ENCODE results near the gene PKP1. TPM values are rescaled to one million over a fixed set of nuclear protein-coding genes. Genes with fewer than 3 reads are reported as not detected.

PKP1 gene
- total RNA-seq, 1 donor from 2014 or later = not detected

GRCh38 chr1:201321826-201322390 is 38.6 kb downstream of the PKP1 start:
- no peak for DNase-seq
- no peak overlapping the region for H3K27ac Mint-ChIP-seq (ENCODE audit: unreplicated experiment)
- H3K4me1 Mint-ChIP-seq (ENCODE audit: low read depth, unreplicated experiment) = peaks cover 4% of the 10 kb centered on the region
- TF ChIP-seq CTCF (IDR thresholded peaks at IDR 0.05; ENCODE audit: partially characterized antibody, unreplicated experiment) = no peak
- peaks cover 10% of the 10 kb centered on the region for H3K36me3 Mint-ChIP-seq (ENCODE audit: unreplicated experiment)
- peaks cover 7% of the 10 kb centered on the region for H3K27me3 Mint-ChIP-seq (ENCODE audit: unreplicated experiment)
- peaks cover 3% of the 10 kb centered on the region for H3K9me3 Mint-ChIP-seq (ENCODE audit: unreplicated experiment)
- H3K4me3 Mint-ChIP-seq (ENCODE audit: unreplicated experiment) = no peak overlapping the region

GRCh38 chr1:201322653-201323510 is 39.6 kb downstream of the PKP1 start:
- no peak for TF ChIP-seq CTCF (IDR thresholded peaks at IDR 0.05; ENCODE audit: partially characterized antibody, unreplicated experiment)
- no peak for DNase-seq
- Mint-ChIP-seq H3K9me3 (ENCODE audit: unreplicated experiment) (peaks cover 1% of the 10 kb centered on the region), H3K36me3 (ENCODE audit: unreplicated experiment) (peaks cover 8% of the 10 kb centered on the region), H3K27ac (ENCODE audit: unreplicated experiment) (no peak overlapping the region), H3K27me3 (ENCODE audit: unreplicated experiment) (peaks cover 8% of the 10 kb centered on the region), H3K4me3 (ENCODE audit: unreplicated experiment) (no peak overlapping the region), H3K4me1 (ENCODE audit: low read depth, unreplicated experiment) (peaks cover 4% of the 10 kb centered on the region)

- TF ChIP-seq CTCF (IDR thresholded peaks at IDR 0.05; ENCODE audit: partially characterized antibody, unreplicated experiment) = no peak
These were observed 41.0 kb downstream of the PKP1 start for GRCh38 chr1:201324306-201324705.

GRCh38 chr1:201324821-201325677 is 41.7 kb downstream of the PKP1 start:
- TF ChIP-seq CTCF (IDR thresholded peaks at IDR 0.05; ENCODE audit: partially characterized antibody, unreplicated experiment) = no peak
- H3K4me3 Mint-ChIP-seq (ENCODE audit: unreplicated experiment) = no peak overlapping the region
- peaks cover 8% of the 10 kb centered on the region for H3K27me3 Mint-ChIP-seq (ENCODE audit: unreplicated experiment)
- no peak for DNase-seq
- H3K9me3 Mint-ChIP-seq (ENCODE audit: unreplicated experiment) = peaks cover 1% of the 10 kb centered on the region
- peaks cover 8% of the 10 kb centered on the region for H3K36me3 Mint-ChIP-seq (ENCODE audit: unreplicated experiment)
- H3K27ac Mint-ChIP-seq (ENCODE audit: unreplicated experiment) = no peak overlapping the region
- H3K4me1 Mint-ChIP-seq (ENCODE audit: low read depth, unreplicated experiment) = peaks cover 7% of the 10 kb centered on the region

More at GRCh38 chr1:201324306-201324705, 41.0 kb downstream of the PKP1 start:
- Mint-ChIP-seq H3K4me1 (ENCODE audit: low read depth, unreplicated experiment) (peaks cover 4% of the 10 kb centered on the region), H3K36me3 (ENCODE audit: unreplicated experiment) (peaks cover 8% of the 10 kb centered on the region), H3K27ac (ENCODE audit: unreplicated experiment) (no peak overlapping the region), H3K9me3 (ENCODE audit: unreplicated experiment) (no peaks in the 10 kb centered on the region), H3K27me3 (ENCODE audit: unreplicated experiment) (peaks cover 8% of the 10 kb centered on the region), H3K4me3 (ENCODE audit: unreplicated experiment) (no peak overlapping the region)
- no peak for DNase-seq

Data from glutamatergic neuron (in vitro differentiated cells).